Measurements from ENCODE around the gene MLIP. TPM values are rescaled to one million over a fixed set of nuclear protein-coding genes. Genes with fewer than 3 reads are reported as not detected.
"Not testable (repeated sequence)": the region's sequence is repeated elsewhere in the genome, so short reads cannot be mapped to it uniquely, and the experiment has no call there.

The MLIP gene
- total RNA-seq, 1 experiment from 2014 or later: 0.59 TPM

DNA sequence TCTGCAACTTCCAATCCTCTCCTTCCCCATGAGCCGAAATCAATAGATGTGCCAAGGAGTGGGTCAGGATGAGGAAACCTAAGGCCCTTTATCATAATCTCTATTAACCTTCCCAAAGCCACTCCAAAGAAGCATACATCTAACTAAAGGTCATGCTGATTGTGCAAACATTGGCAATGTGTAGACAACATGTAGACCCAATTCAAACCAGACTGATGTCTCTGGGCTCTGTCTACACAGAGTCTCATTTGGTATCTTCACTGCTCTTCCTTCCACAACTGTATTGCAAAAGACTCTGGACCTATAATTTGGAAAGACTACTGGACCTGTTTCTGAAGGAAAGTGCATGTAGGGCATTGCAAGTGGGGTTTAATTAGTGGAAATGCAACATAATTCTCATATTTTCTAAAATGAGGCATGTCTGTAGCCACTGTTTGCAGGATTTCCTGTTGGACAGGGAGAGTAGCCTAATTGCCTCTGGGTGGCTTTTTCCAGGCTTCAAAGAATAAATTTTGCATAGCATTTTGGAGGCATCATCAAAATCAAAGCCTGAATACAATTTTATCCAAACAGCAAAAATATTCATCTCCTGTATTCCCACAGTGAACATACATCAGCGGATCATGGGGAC lies 35.0 kb upstream of the MLIP start:
- H3K27ac ChIP-seq (ENCODE audit: low read depth, low read length): no peak overlapping the region
- no peak overlapping the region for H3K9ac ChIP-seq (ENCODE audit: low read length)
- intact Hi-C loops (cut with micrococcal nuclease): no loop called here
- no peaks in the 10 kb centered on the region for H3K36me3 ChIP-seq (ENCODE audit: control insufficient read depth in 1 of 2, insufficient read depth in 2 of 2, low read length in 2 of 2)
- ChIA-PET CTCF (no interaction called here), RAD21 (ENCODE audit: low non-redundant PET in 1 of 2, low total read pairs in 2 of 2, uncharacterized antibody in 2 of 2, unreplicated experiment in 2 of 2) (no interaction called here), POLR2A (no interaction called here)
- H3K4me2 ChIP-seq (ENCODE audit: low read length): no peak overlapping the region
- no peaks in the 10 kb centered on the region for H4K20me1 ChIP-seq (ENCODE audit: insufficient read depth)
- no peak overlapping the region for H3K4me3 ChIP-seq (replicated peaks in 1 of 2; ENCODE audit: low read depth in 1 of 2, low read length in 2 of 2)
- H3K9me3 ChIP-seq (ENCODE audit: control insufficient read depth in 1 of 2, insufficient read depth in 1 of 2, low read depth in 1 of 2, low read length in 2 of 2): no peaks in the 10 kb centered on the region
- DNase-seq (ENCODE audit: low read depth, low spot score) (no peak), ATAC-seq (no peak)
- H3K27me3 ChIP-seq (ENCODE audit: insufficient read depth, low read length): no peaks in the 10 kb centered on the region
- no peaks in the 10 kb centered on the region for H3K79me2 ChIP-seq (ENCODE audit: insufficient read depth, low read length)
- no peaks in the 10 kb centered on the region for H3K9me2 ChIP-seq (ENCODE audit: insufficient read depth)
- no peak overlapping the region for H2AFZ ChIP-seq (ENCODE audit: low read depth, low read length, poor library complexity, severe bottlenecking)
- no TSS peak for BruUV-seq (replicated peaks)
- H3K4me1 ChIP-seq (ENCODE audit: control insufficient read depth in 1 of 2, insufficient read depth in 2 of 2, low read length in 2 of 2): no peaks in the 10 kb centered on the region
- TF ChIP-seq ZFX (IDR thresholded peaks at IDR 0.05) (no peak), YY1 (IDR thresholded peaks at IDR 0.05; ENCODE audit: extremely low read depth, insufficient replicate concordance, low read depth, low read length) (no peak), RAD21 (IDR thresholded peaks at IDR 0.05; ENCODE audit: low read depth) (no peak), SP1 (IDR thresholded peaks at IDR 0.05; ENCODE audit: low read depth) (no peak), EGR1 (IDR thresholded peaks at IDR 0.05; ENCODE audit: low read depth) (no peak), EZH2phosphoT487 (IDR thresholded peaks at IDR 0.05; ENCODE audit: borderline replicate concordance) (no peak), ZBTB33 (IDR thresholded peaks at IDR 0.05; ENCODE audit: extremely low read depth, insufficient replicate concordance, low read length) (no peak), FOSL1 (IDR thresholded peaks at IDR 0.05; ENCODE audit: low read depth) (no peak), SIN3A (IDR thresholded peaks at IDR 0.05; ENCODE audit: low read depth) (no peak), ELF1 (IDR thresholded peaks at IDR 0.05; ENCODE audit: borderline replicate concordance, low read depth) (no peak), CBX3 (IDR thresholded peaks at IDR 0.05; ENCODE audit: low read depth) (no peak), ZNF274 (IDR thresholded peaks at IDR 0.05; ENCODE audit: low read depth, low read length) (no peak), TCF7L2 (IDR thresholded peaks at IDR 0.05; ENCODE audit: borderline replicate concordance, extremely low read depth, insufficient read depth, insufficient read length) (no peak)
- TF ChIP-seq, protein P1, sequence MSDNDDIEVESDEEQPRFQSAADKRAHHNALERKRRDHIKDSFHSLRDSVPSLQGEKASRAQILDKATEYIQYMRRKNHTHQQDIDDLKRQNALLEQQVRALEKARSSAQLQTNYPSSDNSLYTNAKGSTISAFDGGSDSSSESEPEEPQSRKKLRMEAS (IDR thresholded peaks at IDR 0.05): no peak
- TF ChIP-seq, protein P2, sequence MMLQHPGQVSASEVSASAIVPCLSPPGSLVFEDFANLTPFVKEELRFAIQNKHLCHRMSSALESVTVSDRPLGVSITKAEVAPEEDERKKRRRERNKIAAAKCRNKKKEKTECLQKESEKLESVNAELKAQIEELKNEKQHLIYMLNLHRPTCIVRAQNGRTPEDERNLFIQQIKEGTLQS (IDR thresholded peaks at IDR 0.05): no peak

DNA sequence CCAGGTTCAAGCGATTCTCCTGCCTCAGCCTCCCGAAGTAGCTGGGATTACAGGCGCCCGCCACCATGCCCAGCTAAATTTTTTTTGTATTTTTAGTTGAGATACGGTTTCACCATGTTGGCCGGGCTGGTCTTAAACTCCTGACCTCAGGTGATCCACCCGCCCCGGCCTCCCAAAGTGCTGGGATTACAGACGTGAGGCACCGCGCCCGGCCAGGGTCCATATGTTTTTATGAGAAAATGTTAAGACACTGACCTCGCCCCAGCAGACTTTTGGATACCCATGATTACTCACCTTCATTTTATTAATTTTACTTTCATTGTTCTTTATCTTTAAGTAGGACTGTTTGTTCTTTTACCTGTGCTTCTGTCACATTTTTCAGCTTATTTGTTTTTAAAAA lies 29.7 kb upstream of the MLIP start:
- ATAC-seq; H3K9ac ChIP-seq (ENCODE audit: low read length); intact Hi-C loops (cut with micrococcal nuclease); H3K4me3 ChIP-seq (replicated peaks in 1 of 2; ENCODE audit: low read depth in 1 of 2, low read length in 2 of 2); H3K4me1 ChIP-seq (ENCODE audit: control insufficient read depth in 1 of 2, insufficient read depth in 2 of 2, low read length in 2 of 2); H3K27me3 ChIP-seq (ENCODE audit: insufficient read depth, low read length); RAD21 ChIA-PET (ENCODE audit: low non-redundant PET in 1 of 2, low total read pairs in 2 of 2, uncharacterized antibody in 2 of 2, unreplicated experiment in 2 of 2); H3K36me3 ChIP-seq (ENCODE audit: control insufficient read depth in 1 of 2, insufficient read depth in 2 of 2, low read length in 2 of 2); CTCF ChIA-PET; BruUV-seq (replicated peaks); H3K9me3 ChIP-seq (ENCODE audit: control insufficient read depth in 1 of 2, insufficient read depth in 1 of 2, low read depth in 1 of 2, low read length in 2 of 2); H3K27ac ChIP-seq (ENCODE audit: low read depth, low read length); H3K4me2 ChIP-seq (ENCODE audit: low read length); POLR2A ChIA-PET; H3K79me2 ChIP-seq (ENCODE audit: insufficient read depth, low read length); H2AFZ ChIP-seq (ENCODE audit: low read depth, low read length, poor library complexity, severe bottlenecking); DNase-seq (ENCODE audit: low read depth, low spot score); H3K9me2 ChIP-seq (ENCODE audit: insufficient read depth); H4K20me1 ChIP-seq (ENCODE audit: insufficient read depth): not testable (repeated sequence)

Measured in HCT116 (cell line).